IMR-90 (cell line): ENCODE data around the gene SDHD. TPM values are rescaled to one million over a fixed set of nuclear protein-coding genes. Genes with fewer than 3 reads are reported as not detected.

Source experiments
- ATAC-seq: fragments of 200-7000 bp; cut with Tn5 transposase; 2 replicates; pipeline ENCODE4 v1.9.1; 2020; ENCODE audit warnings: low read depth, mild to moderate bottlenecking, moderate library complexity
- BruUV-seq: library from RNA; stranded (reverse); fragments of 400-500 nt; replicated peaks from 2 replicates; lab custom pipeline; 2021; lab: Mats Ljungman, UMichigan
- CTCF ChIA-PET: fragments of 300-600 bp; formaldehyde crosslinking; extraction: SDS; loops from one replicate; lab custom pipeline; 2021; ENCODE audit warnings: antibody characterized with exemption; lab: Yijun Ruan, JAX
- POLR2A ChIA-PET: fragments of 300-600 bp; sonication (Branson Sonifier 250); formaldehyde crosslinking; loops from one replicate; lab custom pipeline; 2022; ENCODE audit warnings: antibody characterized with exemption; ENCODE audit not compliant: unreplicated experiment; lab: Charles Lee
- DNase-seq: peaks from one replicate; pipeline ENCODE4 v3.0.0; 2013
- H2AFZ ChIP-seq: replicated peaks from 2 replicates; pipeline ENCODE3; 2013; ENCODE audit warnings: low read length, mild to moderate bottlenecking; ENCODE audit not compliant: poor library complexity
- H2AK5ac ChIP-seq: 2 replicates; pipeline ENCODE4 v1.6.1; 2013; ENCODE audit warnings: low read depth, low read length, inconsistent platforms
- H2AK9ac ChIP-seq: replicated peaks from 2 replicates; pipeline ENCODE3; 2013; ENCODE audit warnings: mild to moderate bottlenecking, low read depth, low read length, moderate library complexity; ENCODE audit not compliant: poor library complexity
- H2BK120ac ChIP-seq: 2 replicates; pipeline ENCODE4 v1.6.1; 2013; ENCODE audit warnings: low read depth, low read length, inconsistent platforms
- H2BK15ac ChIP-seq: 3 replicates; pipeline ENCODE4 v1.6.1; 2013; ENCODE audit warnings: low read depth, low read length, inconsistent platforms
- H2BK20ac ChIP-seq: 2 replicates; pipeline ENCODE4 v1.6.1; 2013; ENCODE audit warnings: low read depth, mild to moderate bottlenecking, inconsistent platforms, low read length, moderate library complexity
- H2BK5ac ChIP-seq: 2 replicates; pipeline ENCODE4 v1.6.1; 2013; ENCODE audit warnings: mild to moderate bottlenecking, low read depth, low read length, inconsistent platforms; ENCODE audit not compliant: poor library complexity, severe bottlenecking
- H3K14ac ChIP-seq: replicated peaks from 2 replicates; pipeline ENCODE4 v1.6.1; 2013; ENCODE audit warnings: low read depth, low read length, inconsistent platforms
- H3K18ac ChIP-seq: 2 replicates; pipeline ENCODE4 v1.6.1; 2013; ENCODE audit warnings: low read depth, low read length, control low read depth
- H3K23ac ChIP-seq: 2 replicates; pipeline ENCODE4 v1.6.1; 2013; ENCODE audit warnings: low read depth, low read length, inconsistent platforms
- H3K27ac ChIP-seq: 2 replicates; pipeline ENCODE4 v1.5.1; 2013; ENCODE audit warnings: mild to moderate bottlenecking, control low read depth, low read length; ENCODE audit not compliant: insufficient read depth
- H3K27me3 ChIP-seq: 2 replicates; pipeline ENCODE4 v1.6.1; 2013; ENCODE audit warnings: low read length; ENCODE audit not compliant: control insufficient read depth, insufficient read depth
- H3K36me3 ChIP-seq: 2 replicates; pipeline ENCODE4 v1.6.1; 2013; ENCODE audit warnings: low read length, mixed read lengths; ENCODE audit not compliant: control insufficient read depth, insufficient read depth
- H3K4ac ChIP-seq: 2 replicates; pipeline ENCODE4 v1.6.1; 2013; ENCODE audit warnings: low read depth, low read length, inconsistent platforms
- H3K4me1 ChIP-seq: 2 replicates; pipeline ENCODE4 v1.6.1; 2013; ENCODE audit warnings: low read length, mixed read lengths; ENCODE audit not compliant: control insufficient read depth, insufficient read depth
- H3K4me2 ChIP-seq: 2 replicates; pipeline ENCODE4 v1.6.1; 2013; ENCODE audit warnings: low read depth, mild to moderate bottlenecking, control low read depth, low read length, moderate library complexity
- H3K4me3 ChIP-seq: 2 replicates; pipeline ENCODE4 v1.5.1; 2013; ENCODE audit warnings: low read depth, mild to moderate bottlenecking, control low read depth, low read length, moderate library complexity; ENCODE audit not compliant: insufficient read depth
- H3K56ac ChIP-seq: 2 replicates; pipeline ENCODE4 v1.6.1; 2013; ENCODE audit warnings: low read length, inconsistent platforms; ENCODE audit not compliant: insufficient read depth; ENCODE audit errors: extremely low read depth
- H3K79me1 ChIP-seq, 2 experiments: 2 replicates each; pipeline ENCODE4 v1.6.1; 2013; ENCODE audit warnings: low read length in 2 of 2, inconsistent platforms in 1 of 2, low read depth in 1 of 2
- H3K9ac ChIP-seq: 2 replicates; pipeline ENCODE4 v1.6.1; 2013; ENCODE audit warnings: low read depth, low read length, control low read depth
- H3K9me1 ChIP-seq: 2 replicates; pipeline ENCODE4 v1.6.1; 2013; ENCODE audit warnings: low read length, inconsistent platforms; ENCODE audit not compliant: insufficient read depth
- H3K9me3 ChIP-seq: 2 replicates; pipeline ENCODE4 v1.6.1; 2013; ENCODE audit warnings: low read length; ENCODE audit not compliant: control insufficient read depth, insufficient read depth
- H4K20me1 ChIP-seq: 2 replicates; pipeline ENCODE4 v1.6.1; 2013; ENCODE audit warnings: low read length, inconsistent platforms; ENCODE audit not compliant: insufficient read depth
- H4K5ac ChIP-seq: 2 replicates; pipeline ENCODE4 v1.6.1; 2013; ENCODE audit warnings: mild to moderate bottlenecking, low read depth, low read length, control low read depth
- H4K8ac ChIP-seq, 2 experiments: 2 replicates each; pipeline ENCODE4 v1.6.1; 2013; ENCODE audit warnings: low read depth in 2 of 2, low read length in 2 of 2, control low read depth in 1 of 2, inconsistent platforms in 1 of 2
- H4K91ac ChIP-seq: 2 replicates; pipeline ENCODE4 v1.6.1; 2013; ENCODE audit warnings: low read depth, low read length, inconsistent platforms; ENCODE audit not compliant: insufficient read depth
- BHLHE40 ChIP-seq: fragments of 150-350 bp; IDR thresholded peaks from 2 replicates; pipeline ENCODE4 v1.6.1; 2016; ENCODE audit warnings: mild to moderate bottlenecking, low read depth, low read length
- MAZ ChIP-seq: IDR thresholded peaks from 2 replicates; pipeline ENCODE4 v1.6.1; 2012; ENCODE audit warnings: low read depth, mild to moderate bottlenecking, low read length, improper control_type of control experiment, moderate library complexity, borderline replicate concordance
- NFE2L2 ChIP-seq: fragments of 150-350 bp; IDR thresholded peaks from 2 replicates; pipeline ENCODE4 v1.6.1; 2016; ENCODE audit warnings: low read depth, mild to moderate bottlenecking, low read length
- RAD21 ChIP-seq: IDR thresholded peaks from 2 replicates; pipeline ENCODE4 v1.6.1; 2012; ENCODE audit warnings: low read length, improper control_type of control experiment
- SMC3 ChIP-seq: fragments of 150-350 bp; IDR thresholded peaks from 2 replicates; pipeline ENCODE4 v1.6.1; 2016; ENCODE audit warnings: low read depth, mild to moderate bottlenecking, antibody characterized with exemption, low read length, moderate library complexity
- WGBS, 2 experiments: methylation state at CpG; one replicate each; pipeline versions ENCODE4 v1.1.5 to v1.1.7; 2013; ENCODE audit warnings: missing lambda C conversion rate in 2 of 2; ENCODE audit not compliant: insufficient read length in 1 of 2; ENCODE audit errors: extremely low coverage in 2 of 2; 5-methylcytosine and 5-hydroxymethylcytosine counted together
- dilution Hi-C: fragments of 300-500 bp; cut with HindIII; formaldehyde crosslinking; loops from one replicate; pipeline ENCODE4 v1.14.3; 2018; ENCODE audit warnings: low sequenced_read_pairs; ENCODE audit not compliant: unreplicated experiment
- in situ Hi-C: fragments of 300-500 bp; cut with MboI; formaldehyde crosslinking; loops from 3 replicates; pipeline ENCODE4 v1.14.3; 2019; ENCODE audit warnings: low sequenced_read_pairs, inconsistent platforms, mixed read lengths
- intact Hi-C: fragments of 100-400 bp; cut with micrococcal nuclease; formaldehyde crosslinking; loops from 2 replicates; pipeline ENCODE4 v1.10.0; 2022
- polyA plus RNA-seq, 3 experiments: library from polyadenylated mRNA; depleted of rRNA; stranded (reverse); fragments of >200 nt; gene quantifications; 2 replicates each; pipeline ENCODE4 v1.2.3, GENCODE V29; 2012; ENCODE audit warnings: low replicate concordance in 1 of 3
- total RNA-seq: library from RNA; depleted of rRNA; stranded (reverse); fragments of >200 nt; gene quantifications from 2 replicates; pipeline ENCODE4 v1.2.3, GENCODE V29; 2012
- TF ChIP-seq, protein P1 (sequence below): conservative IDR thresholded peaks from 2 replicates; pipeline ENCODE4 v1.5.1; 2012; ENCODE audit warnings: mild to moderate bottlenecking, low read depth, low read length, improper control_type of control experiment
- TF ChIP-seq, protein P2 (sequence below): fragments of 150-350 bp; IDR thresholded peaks from 2 replicates; pipeline ENCODE4 v1.6.1; 2017; ENCODE audit warnings: mild to moderate bottlenecking, antibody characterized with exemption, low read length, low read depth

SDHD gene
- total and polyA plus RNA-seq, 2 of the 4 experiments (the other 2 are of a cell fraction) = 83.2 to 166 TPM

DNA sequence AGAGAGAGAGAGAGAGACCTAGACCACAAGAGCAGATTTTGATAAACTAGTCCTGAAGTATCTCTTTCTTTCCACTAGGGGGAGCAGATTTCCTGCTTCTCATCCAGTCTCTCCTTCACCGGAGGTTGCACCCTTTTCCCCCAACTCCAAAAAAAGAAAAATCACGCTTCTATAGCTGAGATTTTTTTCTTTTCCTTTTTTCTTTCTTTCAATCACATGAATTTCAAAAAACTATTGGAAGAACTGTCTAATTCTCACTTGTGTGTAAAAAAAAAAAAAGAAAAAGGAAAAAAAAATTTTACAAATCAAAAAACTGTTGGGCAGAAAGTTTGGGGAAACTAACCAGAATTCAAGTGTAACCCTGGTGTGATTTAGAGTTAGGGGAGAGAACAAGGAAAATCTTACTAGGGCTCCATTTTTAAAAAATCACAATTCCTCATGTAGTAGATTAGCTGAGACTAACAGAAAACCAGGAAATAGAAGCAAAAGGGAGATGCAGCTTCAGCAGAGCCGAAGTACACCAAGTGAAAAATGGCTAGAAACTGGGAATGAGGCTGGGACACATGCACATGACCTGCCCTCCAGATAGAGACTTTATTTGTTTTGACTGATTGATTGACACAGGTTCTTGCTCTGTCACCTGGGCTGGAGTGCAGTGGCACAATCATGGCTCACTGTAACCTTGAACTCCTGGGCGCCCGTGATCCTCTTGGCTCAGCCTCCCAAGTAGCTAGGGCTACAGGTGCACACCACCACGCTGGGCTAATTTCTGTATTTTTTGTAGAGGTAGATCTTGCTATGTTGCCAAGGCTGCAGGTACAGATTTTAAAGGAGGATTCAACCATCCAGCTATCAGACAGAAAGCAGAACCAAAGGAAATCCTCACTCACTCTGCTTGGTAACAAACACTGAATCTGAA is 27.1 kb downstream of the SDHD start:
- no peak overlapping the region; the same call in 1 of the 2 replicates for H4K91ac ChIP-seq
- no peak overlapping the region for H3K23ac ChIP-seq
- no peak overlapping the region for H3K18ac ChIP-seq
- no peak overlapping the region for H2BK5ac ChIP-seq
- no peak overlapping the region for H3K27ac ChIP-seq
- no peak overlapping the region for H3K4me2 ChIP-seq
- no peak for TF ChIP-seq BHLHE40
- TF ChIP-seq SMC3 = peak; percentile 65
- TF ChIP-seq MAZ = no peak
- peak; percentile 75 for TF ChIP-seq RAD21
- TF ChIP-seq NFE2L2 = no peak
- TF ChIP-seq, protein P1, sequence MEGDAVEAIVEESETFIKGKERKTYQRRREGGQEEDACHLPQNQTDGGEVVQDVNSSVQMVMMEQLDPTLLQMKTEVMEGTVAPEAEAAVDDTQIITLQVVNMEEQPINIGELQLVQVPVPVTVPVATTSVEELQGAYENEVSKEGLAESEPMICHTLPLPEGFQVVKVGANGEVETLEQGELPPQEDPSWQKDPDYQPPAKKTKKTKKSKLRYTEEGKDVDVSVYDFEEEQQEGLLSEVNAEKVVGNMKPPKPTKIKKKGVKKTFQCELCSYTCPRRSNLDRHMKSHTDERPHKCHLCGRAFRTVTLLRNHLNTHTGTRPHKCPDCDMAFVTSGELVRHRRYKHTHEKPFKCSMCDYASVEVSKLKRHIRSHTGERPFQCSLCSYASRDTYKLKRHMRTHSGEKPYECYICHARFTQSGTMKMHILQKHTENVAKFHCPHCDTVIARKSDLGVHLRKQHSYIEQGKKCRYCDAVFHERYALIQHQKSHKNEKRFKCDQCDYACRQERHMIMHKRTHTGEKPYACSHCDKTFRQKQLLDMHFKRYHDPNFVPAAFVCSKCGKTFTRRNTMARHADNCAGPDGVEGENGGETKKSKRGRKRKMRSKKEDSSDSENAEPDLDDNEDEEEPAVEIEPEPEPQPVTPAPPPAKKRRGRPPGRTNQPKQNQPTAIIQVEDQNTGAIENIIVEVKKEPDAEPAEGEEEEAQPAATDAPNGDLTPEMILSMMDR = peak; percentile 69
- TF ChIP-seq, protein P2, sequence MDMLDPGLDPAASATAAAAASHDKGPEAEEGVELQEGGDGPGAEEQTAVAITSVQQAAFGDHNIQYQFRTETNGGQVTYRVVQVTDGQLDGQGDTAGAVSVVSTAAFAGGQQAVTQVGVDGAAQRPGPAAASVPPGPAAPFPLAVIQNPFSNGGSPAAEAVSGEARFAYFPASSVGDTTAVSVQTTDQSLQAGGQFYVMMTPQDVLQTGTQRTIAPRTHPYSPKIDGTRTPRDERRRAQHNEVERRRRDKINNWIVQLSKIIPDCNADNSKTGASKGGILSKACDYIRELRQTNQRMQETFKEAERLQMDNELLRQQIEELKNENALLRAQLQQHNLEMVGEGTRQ = no peak
- H3K9ac ChIP-seq = no peak overlapping the region
- H3K27me3 ChIP-seq = no peaks in the 10 kb centered on the region
- H3K14ac ChIP-seq = no peak overlapping the region
- peak overlapping the region; percentile 44; the same call in 1 of the 2 replicates for H2AK5ac ChIP-seq
- H2AFZ ChIP-seq = no peak overlapping the region
- H4K8ac ChIP-seq = peak overlapping the region in 1 of 2 experiments; percentile 58; a peak in 1 of 4 replicates
- H3K36me3 ChIP-seq = no peaks in the 10 kb centered on the region
- no peak overlapping the region for H3K4ac ChIP-seq
- BruUV-seq = no TSS peak
- no peaks in the 10 kb centered on the region for H3K79me1 ChIP-seq
- no peak overlapping the region for H2BK120ac ChIP-seq
- DNase-seq (peak; percentile 69), ATAC-seq (peak; percentile 84)
- H2BK20ac ChIP-seq = peak overlapping the region; percentile 57; the same call in 1 of the 2 replicates
- intact Hi-C loops = loop anchor here (1.0 to 10.0 kb wide), 4 partner anchors 62 to 1171 kb away; partner anchors contain the start of gene BCO2
- H2AK9ac ChIP-seq = no peak overlapping the region
- WGBS, 2 experiments = no CpG with 5 or more reads among the region's 6 CpGs
- in situ Hi-C loops = loop anchor here (10.0 to 25.0 kb wide), 2 partner anchors 161 to 1174 kb away; no protein-coding TSS in a partner anchor
- dilution Hi-C loops = no loop called here
- H3K4me1 ChIP-seq = no peaks in the 10 kb centered on the region
- H3K9me3 ChIP-seq = no peaks in the 10 kb centered on the region
- no peaks in the 10 kb centered on the region for H4K20me1 ChIP-seq
- CTCF ChIA-PET = interaction anchor here (0.6 to 3.0 kb wide), 30 partner anchors 8 to 1074 kb away, joined by 3 to 26 read pairs (median 5); partner anchors contain the start of genes BCO2, SDHD and TIMM8B
- 0 out of 2 replicates have a peak overlapping the region, but pooled peaks have one; percentile 51 for H4K5ac ChIP-seq
- POLR2A ChIA-PET = interaction anchor here (0.7 kb wide), 1 partner anchor 1954 kb away, joined by 3 read pairs; no protein-coding TSS in a partner anchor
- no peaks in the 10 kb centered on the region for H3K9me1 ChIP-seq
- no peak overlapping the region for H2BK15ac ChIP-seq
- no peak overlapping the region for H3K56ac ChIP-seq
- no peak overlapping the region for H3K4me3 ChIP-seq
